Activated naive CD8-positive, alpha-beta T cell treated with anti-CD3 and anti-CD28 coated beads, Interleukin-2, amount 50 U/mL, for 24 hours (primary cell): ENCODE measurements around the gene NPY4R.
"Not testable (repeated sequence)": the region's sequence is repeated elsewhere in the genome, so short reads cannot be mapped to it uniquely, and the experiment has no call there.

Experiments
- ATAC-seq: fragments of 150-1000 bp; cut with Tn5 transposase; one replicate; pipeline ENCODE4 v1.10.0; 2021
- DNase-seq: peaks from one replicate; pipeline ENCODE4 v3.0.0; 2021
- H3K27ac Mint-ChIP-seq: one replicate; pipeline ENCODE4 v1.8.0; 2021; ENCODE audit warnings: mild to moderate bottlenecking, mixed read lengths
- H3K27me3 Mint-ChIP-seq: one replicate; pipeline ENCODE4 v1.8.0; 2021; ENCODE audit warnings: mixed read lengths
- H3K36me3 Mint-ChIP-seq: one replicate; pipeline ENCODE4 v1.8.0; 2021; ENCODE audit warnings: low read depth, mixed read lengths
- H3K4me1 Mint-ChIP-seq: one replicate; pipeline ENCODE4 v1.8.0; 2021; ENCODE audit warnings: mixed read lengths
- H3K4me3 Mint-ChIP-seq: one replicate; pipeline ENCODE4 v1.8.0; 2021; ENCODE audit warnings: mild to moderate bottlenecking, moderate library complexity, mixed read lengths
- H3K9me3 Mint-ChIP-seq: one replicate; pipeline ENCODE4 v1.8.0; 2021; ENCODE audit warnings: mixed read lengths

NPY4R gene, protein sequence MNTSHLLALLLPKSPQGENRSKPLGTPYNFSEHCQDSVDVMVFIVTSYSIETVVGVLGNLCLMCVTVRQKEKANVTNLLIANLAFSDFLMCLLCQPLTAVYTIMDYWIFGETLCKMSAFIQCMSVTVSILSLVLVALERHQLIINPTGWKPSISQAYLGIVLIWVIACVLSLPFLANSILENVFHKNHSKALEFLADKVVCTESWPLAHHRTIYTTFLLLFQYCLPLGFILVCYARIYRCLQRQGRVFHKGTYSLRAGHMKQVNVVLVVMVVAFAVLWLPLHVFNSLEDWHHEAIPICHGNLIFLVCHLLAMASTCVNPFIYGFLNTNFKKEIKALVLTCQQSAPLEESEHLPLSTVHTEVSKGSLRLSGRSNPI

DNA sequence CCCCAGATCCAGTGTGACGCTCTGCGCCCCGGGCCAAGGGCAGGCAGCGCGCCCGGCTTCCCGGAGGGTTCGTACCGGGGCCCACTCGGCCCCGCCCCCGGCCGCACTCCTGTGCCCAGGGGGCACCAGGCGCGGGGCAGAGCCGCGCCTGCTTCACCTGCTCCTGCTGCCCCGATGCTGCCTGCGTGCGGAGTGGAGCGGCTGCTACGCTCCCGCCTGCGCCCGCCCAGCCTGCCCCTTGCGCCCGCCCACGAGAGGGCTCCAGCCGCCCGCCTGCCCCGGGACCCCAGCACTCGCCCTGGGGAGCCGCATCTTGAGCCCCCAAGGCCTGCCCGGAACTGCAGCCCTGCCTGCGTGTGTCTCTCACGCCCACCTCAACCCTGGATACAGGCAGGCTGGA, at the start of gene NPY4R:
TSS of gene NPY4R (minus strand) at position 194 of the 400 bp plus-strand sequence. CDS start 3,323 bp downstream, outside the sequence.
- H3K9me3 Mint-ChIP-seq, ATAC-seq, H3K36me3 Mint-ChIP-seq, H3K4me1 Mint-ChIP-seq, H3K27ac Mint-ChIP-seq, H3K27me3 Mint-ChIP-seq, DNase-seq, H3K4me3 Mint-ChIP-seq: not testable (repeated sequence)

DNA sequence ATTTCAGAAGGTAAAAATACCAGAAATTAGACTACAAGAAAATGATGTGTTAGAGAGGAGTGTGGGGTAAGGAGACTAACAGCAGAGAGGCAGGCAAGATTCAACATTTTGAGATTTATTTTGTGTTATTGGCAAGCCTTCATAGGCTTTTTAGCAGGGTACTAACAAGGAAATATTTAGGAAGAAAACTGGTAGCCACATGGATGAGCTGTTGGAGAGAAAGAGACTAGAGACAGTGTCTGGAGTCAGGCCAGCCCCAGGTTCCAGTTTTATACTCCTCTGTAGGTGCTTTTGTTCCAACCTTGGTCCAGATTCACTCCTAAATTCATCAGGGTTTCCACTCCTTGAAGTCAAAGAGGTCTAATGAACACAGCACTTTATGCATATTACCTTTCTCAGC, 49.6 kb upstream of the NPY4R start:
- Mint-ChIP-seq H3K27me3 (no peaks in the 10 kb centered on the region), H3K4me3 (no peak overlapping the region), H3K36me3 (no peaks in the 10 kb centered on the region), H3K4me1 (no peaks in the 10 kb centered on the region), H3K27ac (no peak overlapping the region), H3K9me3 (no peaks in the 10 kb centered on the region)
- ATAC-seq (no peak), DNase-seq (no peak)

DNA sequence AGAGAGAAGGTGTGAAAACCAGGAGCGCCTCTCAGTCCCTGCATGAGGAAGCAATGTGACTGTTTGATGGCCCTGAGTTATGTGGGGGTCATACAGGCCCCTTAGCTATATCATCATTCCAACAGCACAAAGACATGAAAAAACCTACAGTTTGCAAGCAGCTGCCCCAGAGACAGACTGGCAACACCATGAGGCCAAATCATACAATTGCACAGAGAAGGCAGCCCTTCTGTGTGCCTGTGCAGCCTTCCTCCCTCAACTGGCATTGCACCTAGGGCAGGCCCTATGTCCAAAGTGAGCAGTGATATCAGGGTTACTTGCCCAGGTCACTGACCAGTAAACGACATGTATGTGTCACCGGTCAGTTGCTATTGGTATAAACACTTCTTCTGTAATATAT, 49.1 kb upstream of the NPY4R start:
- H3K27ac Mint-ChIP-seq = no peak overlapping the region
- no peaks in the 10 kb centered on the region for H3K27me3 Mint-ChIP-seq
- ATAC-seq = no peak
- no peak for DNase-seq
- no peaks in the 10 kb centered on the region for H3K9me3 Mint-ChIP-seq
- H3K36me3 Mint-ChIP-seq = no peaks in the 10 kb centered on the region
- H3K4me1 Mint-ChIP-seq = no peaks in the 10 kb centered on the region
- H3K4me3 Mint-ChIP-seq = no peak overlapping the region

DNA sequence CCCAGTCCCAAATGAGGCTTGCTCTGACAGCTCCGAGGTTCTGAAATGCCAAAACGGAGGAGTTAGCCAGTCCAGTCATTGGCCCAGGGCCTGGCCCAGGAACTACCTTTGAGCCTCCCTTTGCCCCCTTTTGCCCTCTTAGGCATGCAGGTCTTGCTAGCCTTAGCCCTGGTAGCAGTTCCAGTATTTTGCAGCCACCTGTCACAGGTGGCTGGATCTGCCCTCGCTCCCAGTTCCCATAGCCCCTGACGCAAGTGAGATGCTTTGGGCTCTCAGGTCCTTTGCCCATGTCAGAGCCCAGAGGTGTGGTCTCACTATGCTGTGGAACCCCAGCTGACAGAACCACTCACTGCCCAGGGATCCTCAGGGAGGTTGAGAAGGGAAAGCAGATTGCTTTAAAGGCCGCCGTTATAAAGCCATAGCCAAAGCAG, 48.7 kb upstream of the NPY4R start:
- DNase-seq (no peak), ATAC-seq (peak; percentile 17)
- Mint-ChIP-seq H3K4me3 (no peak overlapping the region), H3K27ac (no peak overlapping the region), H3K4me1 (no peaks in the 10 kb centered on the region), H3K36me3 (no peaks in the 10 kb centered on the region), H3K27me3 (no peaks in the 10 kb centered on the region), H3K9me3 (no peaks in the 10 kb centered on the region)

DNA sequence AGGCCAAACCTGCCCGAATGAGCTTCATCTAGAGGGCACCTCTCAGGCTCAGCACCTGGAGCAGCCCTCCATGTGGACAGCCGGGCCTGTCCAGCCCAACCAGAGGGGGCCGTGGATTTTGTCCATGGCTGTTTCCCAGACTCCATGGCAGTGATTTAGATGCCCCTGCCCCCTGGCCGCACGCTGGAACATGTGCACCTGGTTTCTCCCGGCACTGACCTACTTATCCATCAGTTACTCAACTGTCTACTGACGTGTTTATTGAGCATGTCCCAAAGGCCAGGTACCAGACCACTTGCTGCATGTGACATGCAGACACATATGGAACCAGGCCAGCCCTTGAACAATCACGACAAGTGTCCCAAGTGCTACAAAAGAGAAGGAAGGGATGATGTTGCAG, 47.6 kb upstream of the NPY4R start:
- H3K27me3 Mint-ChIP-seq, H3K9me3 Mint-ChIP-seq, H3K4me1 Mint-ChIP-seq, DNase-seq, H3K36me3 Mint-ChIP-seq, ATAC-seq, H3K27ac Mint-ChIP-seq, H3K4me3 Mint-ChIP-seq: not testable (repeated sequence)

DNA sequence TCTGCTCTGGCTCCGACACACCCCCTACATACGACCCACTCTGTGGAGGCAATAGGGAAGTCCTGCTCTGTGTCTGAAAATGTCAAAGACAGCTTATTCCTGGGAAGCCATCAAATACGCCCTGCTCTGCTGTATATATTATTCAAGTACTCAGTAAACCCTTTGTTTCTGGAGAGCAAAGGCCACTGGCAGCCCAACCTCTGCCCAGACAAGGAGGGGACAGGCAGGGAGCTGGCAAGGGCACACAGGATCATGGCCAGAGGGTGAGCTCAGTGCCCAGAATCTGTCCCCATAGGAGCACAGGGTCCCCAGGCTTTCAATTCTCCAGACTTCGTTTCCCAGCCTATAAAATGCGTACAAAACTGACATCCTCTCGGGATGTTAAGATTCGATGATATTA, 47.0 kb upstream of the NPY4R start:
- H3K9me3 Mint-ChIP-seq, H3K4me1 Mint-ChIP-seq, DNase-seq: not testable (repeated sequence)

DNA sequence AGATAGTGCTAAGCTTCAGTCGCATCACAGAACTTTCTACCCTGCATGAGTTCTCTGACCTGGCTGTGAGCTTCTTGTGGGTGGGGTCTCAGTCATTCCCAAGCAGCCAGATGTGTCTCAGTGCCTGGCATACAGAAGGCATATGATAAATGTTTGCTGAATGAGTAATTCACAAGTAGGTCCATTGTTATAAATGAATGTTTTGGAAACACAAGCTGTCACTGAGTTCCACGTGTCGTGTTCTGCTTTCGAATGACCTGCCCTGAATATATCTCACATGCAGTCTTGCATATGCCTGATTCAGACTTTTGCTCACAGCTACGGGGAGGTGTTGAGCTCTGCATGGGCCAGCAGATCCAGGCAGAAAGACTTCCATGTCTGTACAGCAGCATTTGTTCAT, 46.2 kb upstream of the NPY4R start:
- DNase-seq, H3K36me3 Mint-ChIP-seq, ATAC-seq, H3K27me3 Mint-ChIP-seq, H3K4me3 Mint-ChIP-seq, H3K27ac Mint-ChIP-seq, H3K9me3 Mint-ChIP-seq, H3K4me1 Mint-ChIP-seq: not testable (repeated sequence)

More for the DNA sequence above, 47.0 kb upstream of the NPY4R start:
- not testable (repeated sequence) for H3K4me3 Mint-ChIP-seq, H3K27me3 Mint-ChIP-seq, H3K27ac Mint-ChIP-seq, H3K36me3 Mint-ChIP-seq, ATAC-seq

DNA sequence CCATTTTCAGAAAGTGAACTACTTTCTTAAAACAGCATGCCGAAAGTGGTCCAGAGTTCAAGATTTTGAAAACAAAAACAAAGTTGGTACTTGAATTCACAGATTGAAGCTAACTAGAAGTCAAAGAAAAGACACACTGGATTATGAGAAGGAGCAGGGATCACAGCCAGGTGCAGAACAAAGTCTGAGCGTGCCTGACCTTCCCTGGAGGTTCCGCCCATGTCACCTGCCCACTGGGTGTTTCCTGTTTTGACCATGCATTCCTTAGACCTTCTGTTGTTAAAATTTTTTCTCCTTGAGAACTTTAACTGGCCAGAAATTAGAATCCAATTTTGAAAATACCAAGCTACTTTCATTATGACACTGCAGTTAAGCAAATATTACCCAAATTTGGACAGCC, 34.2 kb upstream of the NPY4R start:
- not testable (repeated sequence) for H3K27ac Mint-ChIP-seq, ATAC-seq, H3K36me3 Mint-ChIP-seq, H3K27me3 Mint-ChIP-seq, H3K9me3 Mint-ChIP-seq, DNase-seq, H3K4me1 Mint-ChIP-seq, H3K4me3 Mint-ChIP-seq

DNA sequence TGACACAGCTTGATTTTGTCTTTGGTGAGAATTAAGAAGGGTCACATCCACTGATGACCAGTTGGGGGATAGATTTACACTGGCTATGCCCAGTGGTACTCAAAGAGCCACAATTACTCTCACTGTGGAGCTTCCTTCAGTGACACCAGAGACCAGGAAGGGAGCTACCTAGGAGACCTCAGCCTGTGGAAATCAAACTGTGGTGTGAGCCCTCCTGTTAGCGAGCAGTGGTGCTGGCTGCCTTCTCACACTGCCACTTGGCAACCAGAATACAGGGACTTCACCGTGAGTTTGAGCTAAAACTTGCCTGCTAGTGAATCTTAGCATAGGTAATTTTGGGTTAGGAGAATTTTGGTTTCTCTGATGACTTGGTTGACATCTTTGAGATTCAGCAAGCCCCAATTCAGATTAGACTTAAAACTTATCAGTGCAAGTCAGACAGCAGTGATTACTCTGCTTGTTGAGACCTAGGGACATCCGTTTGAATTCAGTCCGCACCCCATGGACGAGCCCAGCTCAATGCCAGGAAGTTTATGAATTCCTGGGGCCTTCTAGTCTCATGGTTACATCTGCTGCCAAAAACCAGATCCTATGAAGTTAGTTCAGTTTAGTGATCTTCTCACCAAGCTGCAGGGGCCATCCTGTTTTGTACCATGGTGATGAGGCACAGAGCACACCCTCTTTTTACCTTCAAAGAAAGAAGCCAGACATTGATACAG, 33.4 kb upstream of the NPY4R start:
- not testable (repeated sequence) for DNase-seq, H3K4me1 Mint-ChIP-seq, H3K27ac Mint-ChIP-seq, H3K4me3 Mint-ChIP-seq, ATAC-seq, H3K27me3 Mint-ChIP-seq, H3K36me3 Mint-ChIP-seq, H3K9me3 Mint-ChIP-seq

DNA sequence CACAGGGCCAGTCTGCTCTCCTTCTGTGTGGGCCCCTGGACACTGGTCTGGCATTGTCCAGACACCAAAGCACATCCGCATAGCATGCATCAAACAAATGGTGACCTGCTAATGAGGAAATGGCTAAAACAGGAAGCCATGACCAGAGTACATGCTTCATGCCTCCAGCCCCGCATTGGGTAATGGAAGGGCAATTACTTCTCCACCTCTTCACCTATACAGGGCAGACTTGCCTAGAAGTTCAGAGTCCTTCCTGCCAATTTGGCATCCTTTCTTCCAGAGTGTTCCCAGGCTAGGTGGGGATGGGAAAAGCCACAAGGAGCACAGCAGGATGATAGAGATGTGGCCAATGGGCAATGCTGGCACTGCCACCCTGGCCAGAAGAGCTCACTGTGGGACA, 32.1 kb upstream of the NPY4R start:
- DNase-seq, H3K27ac Mint-ChIP-seq, H3K4me3 Mint-ChIP-seq, H3K27me3 Mint-ChIP-seq, H3K9me3 Mint-ChIP-seq, H3K36me3 Mint-ChIP-seq, ATAC-seq, H3K4me1 Mint-ChIP-seq: not testable (repeated sequence)

DNA sequence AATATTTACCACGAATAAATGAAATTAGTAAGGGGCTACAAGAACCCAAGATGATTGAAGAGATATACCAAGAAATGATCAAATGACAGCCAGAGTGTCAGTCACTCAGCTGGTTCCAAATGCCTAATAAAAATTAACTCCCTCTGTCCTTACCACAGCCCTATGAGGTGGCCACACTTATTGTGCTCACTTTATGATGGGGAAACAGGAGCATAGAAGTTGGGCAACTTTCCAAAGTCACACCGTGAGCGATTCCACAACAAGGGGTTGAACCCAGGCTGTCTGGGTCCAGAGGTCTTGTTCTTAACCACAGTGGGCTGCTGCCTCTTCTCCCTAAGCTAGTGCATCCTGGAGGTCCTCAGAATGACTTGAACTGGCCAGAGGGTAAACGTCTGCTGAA, 31.6 kb upstream of the NPY4R start:
- H3K4me3 Mint-ChIP-seq, H3K27ac Mint-ChIP-seq, H3K9me3 Mint-ChIP-seq, H3K4me1 Mint-ChIP-seq, ATAC-seq, DNase-seq, H3K27me3 Mint-ChIP-seq, H3K36me3 Mint-ChIP-seq: not testable (repeated sequence)

DNA sequence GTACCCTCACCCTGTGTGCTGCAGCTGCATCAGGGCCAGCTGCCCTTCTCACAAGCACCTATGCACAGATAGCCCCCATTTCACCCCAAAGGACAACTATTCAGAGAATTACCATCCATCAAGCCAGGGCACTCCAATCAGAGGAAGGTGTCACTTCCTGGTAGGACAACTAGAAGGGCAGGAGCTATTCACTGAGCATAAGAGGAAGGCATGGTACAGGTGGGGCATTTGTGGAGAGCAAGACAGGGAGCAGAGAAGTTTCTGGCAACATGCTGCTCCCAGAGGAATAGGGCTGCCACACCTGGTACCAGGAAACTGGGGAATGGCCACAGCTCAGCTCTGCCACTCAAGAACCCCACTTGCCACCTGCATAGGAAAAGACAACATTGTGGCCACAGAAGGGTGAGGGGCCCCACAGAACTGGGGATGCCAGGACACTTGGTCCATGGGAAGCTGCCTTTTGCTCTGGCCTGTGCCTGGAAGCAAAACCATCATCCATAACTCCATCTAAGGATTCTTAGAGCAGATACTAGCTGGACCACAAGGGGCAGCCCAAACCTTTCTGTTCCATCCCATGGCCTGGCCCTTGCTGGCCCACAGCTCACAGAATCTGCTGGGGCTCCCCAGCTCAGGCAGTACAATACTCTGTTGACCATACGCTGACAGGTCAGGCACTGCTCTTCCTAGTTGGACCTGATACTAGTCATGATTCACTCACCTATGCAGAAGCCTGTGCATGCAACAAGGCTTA, 25.8 kb upstream of the NPY4R start:
- not testable (repeated sequence) for ATAC-seq, H3K4me3 Mint-ChIP-seq, H3K4me1 Mint-ChIP-seq, H3K27ac Mint-ChIP-seq, H3K27me3 Mint-ChIP-seq, H3K36me3 Mint-ChIP-seq, H3K9me3 Mint-ChIP-seq, DNase-seq

DNA sequence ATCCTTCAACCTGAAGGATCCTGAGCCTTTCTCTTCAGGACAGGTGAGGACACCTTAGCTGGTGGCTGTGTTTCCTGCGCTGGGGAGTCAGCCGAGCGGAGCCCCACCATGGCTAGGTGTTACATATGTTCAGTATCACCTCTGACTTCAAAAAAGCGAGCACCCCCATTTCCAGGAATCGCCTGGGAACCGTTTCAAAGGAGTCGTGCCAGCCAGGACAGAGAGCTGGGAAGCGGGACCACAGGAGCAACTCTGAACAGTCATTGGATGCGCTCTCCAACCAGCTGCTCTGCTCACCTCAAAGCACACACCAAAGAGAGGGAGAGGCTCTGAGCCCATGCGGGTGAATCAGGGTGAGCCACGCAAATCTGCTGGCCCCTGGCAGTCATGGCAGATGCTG, 24.5 kb upstream of the NPY4R start:
- ATAC-seq = not testable (repeated sequence)

DNA sequence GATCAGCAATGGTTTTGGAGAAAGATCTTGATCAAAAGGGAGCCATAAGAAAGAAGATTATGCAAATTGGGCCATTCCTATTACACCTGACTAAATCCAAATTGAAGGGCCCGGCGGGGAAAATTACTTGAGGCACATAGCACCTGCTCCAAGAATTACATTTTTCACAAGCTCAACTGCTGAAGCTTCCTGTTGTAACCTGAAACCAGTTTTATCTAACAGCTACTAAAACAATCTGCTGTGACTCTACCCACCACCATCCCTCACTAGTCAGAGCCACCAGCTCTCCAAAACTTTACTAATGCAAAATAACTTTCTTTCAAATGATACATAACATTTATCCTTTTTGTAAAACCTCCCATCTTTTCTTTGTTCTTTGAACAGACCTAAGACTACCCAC, 20.7 kb upstream of the NPY4R start:
- H3K4me1 Mint-ChIP-seq, H3K4me3 Mint-ChIP-seq, DNase-seq, ATAC-seq, H3K27ac Mint-ChIP-seq, H3K27me3 Mint-ChIP-seq, H3K9me3 Mint-ChIP-seq, H3K36me3 Mint-ChIP-seq: not testable (repeated sequence)

More for the DNA sequence above, 24.5 kb upstream of the NPY4R start:
- H3K4me1 Mint-ChIP-seq, H3K4me3 Mint-ChIP-seq, H3K27ac Mint-ChIP-seq, H3K27me3 Mint-ChIP-seq, DNase-seq, H3K9me3 Mint-ChIP-seq, H3K36me3 Mint-ChIP-seq: not testable (repeated sequence)
